ENCODE measurements around the gene PHC3.
"Not testable (repeated sequence)": the region's sequence is repeated elsewhere in the genome, so short reads cannot be mapped to it uniquely, and the experiment has no call there.

The PHC3 gene

DNA sequence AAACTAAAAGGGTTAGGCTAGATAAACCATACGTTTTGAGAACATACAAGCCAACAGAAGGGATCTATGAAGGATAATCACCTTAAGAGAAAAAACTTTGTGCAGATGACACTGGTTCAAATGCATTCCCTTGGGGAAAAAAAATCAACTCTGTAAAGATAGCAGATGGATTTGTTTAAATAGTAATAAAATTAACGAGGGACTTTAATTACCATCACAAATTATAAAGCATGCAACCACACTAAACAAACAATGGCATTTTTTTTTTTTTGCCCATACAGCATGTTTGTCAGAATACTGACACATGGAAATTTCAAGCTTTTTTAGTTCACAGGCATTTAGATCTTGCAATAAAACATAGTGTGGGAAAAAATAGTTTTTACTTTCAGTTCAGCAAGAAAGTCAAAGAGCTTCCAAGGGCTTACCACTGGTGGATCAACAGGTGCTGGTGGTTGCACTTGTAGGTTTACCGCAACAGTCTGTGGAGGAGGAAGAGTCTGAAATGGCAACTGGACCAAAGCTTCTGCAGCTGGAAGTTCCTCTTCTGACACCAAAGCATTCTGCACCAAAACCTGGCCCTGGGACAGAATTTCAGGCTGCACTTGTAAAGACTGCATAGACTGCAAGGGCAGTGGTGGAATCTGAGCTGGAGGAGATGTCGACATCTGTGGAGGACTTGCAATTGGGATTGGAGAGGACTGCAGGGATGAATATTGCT is 53.1 kb downstream of the PHC3 start:
- no peak for DNase-seq

DNA sequence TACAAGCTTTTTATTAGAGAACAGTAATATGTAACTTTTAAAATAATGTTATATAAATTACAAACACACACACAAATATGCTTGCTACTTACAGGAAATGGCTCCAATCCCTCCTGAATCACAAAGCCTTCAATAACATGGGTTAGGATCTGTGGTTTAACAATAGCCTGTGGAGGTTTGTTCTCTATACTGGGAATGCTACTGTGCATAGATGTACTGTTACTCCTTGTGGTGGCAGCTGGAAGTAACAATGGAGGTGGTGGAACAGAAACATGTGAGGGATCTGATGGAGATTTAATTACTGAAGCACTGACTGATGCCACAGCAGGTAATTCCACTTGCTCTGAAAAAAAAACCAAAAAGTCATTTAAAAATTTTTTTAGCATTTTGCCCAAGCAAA is 64.4 kb downstream of the PHC3 start:
- no peak for DNase-seq

DNA sequence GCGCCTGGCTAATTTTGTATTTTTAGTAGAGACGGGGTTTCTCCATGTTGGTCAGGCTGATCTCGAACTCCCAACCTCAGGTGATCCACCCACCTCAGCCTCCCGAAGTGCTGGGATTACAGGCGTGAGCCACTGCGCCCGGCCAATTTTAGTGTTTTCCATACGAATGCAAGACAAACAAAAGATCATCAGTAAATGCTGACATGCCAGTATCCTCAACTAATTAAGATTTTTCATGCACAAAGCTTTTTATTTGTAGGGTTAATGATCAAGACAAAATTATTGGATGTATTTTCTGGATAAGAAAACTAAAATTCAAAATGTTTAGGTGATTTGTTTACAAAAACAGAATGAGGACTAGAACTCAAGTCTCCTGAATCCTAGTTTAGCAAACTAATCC is 67.4 kb downstream of the PHC3 start:
- not testable (repeated sequence) for DNase-seq

DNA sequence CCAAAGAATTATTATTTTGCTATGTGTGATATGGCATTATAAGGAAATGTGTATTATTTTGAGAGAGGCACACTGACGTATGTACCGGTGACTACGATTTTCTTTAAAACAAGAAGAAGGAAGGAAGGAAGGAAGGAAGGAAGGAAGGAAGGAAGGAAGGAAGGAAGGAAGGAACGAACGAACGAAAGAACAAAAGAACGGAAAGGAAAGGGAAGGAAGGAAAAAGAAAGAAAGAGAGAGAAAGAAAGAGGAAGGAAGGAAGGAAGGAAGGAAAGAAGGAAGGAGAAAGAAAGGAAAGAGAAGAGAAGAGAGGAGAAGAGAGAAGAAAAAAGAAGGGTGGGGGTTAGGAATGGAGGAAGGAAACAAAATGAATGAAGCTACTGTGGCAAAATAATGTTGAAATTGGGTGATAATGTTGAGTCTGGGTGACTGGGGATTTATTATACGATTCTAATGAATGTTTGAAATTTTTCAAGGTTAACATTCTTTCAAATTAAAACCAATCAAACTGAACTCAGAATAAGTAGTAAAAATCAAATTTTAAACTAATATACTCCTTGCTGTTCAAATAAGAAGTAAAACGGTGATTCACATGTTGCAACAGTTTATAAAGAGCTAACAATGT is 70.3 kb downstream of the PHC3 start:
- DNase-seq: no peak

DNA sequence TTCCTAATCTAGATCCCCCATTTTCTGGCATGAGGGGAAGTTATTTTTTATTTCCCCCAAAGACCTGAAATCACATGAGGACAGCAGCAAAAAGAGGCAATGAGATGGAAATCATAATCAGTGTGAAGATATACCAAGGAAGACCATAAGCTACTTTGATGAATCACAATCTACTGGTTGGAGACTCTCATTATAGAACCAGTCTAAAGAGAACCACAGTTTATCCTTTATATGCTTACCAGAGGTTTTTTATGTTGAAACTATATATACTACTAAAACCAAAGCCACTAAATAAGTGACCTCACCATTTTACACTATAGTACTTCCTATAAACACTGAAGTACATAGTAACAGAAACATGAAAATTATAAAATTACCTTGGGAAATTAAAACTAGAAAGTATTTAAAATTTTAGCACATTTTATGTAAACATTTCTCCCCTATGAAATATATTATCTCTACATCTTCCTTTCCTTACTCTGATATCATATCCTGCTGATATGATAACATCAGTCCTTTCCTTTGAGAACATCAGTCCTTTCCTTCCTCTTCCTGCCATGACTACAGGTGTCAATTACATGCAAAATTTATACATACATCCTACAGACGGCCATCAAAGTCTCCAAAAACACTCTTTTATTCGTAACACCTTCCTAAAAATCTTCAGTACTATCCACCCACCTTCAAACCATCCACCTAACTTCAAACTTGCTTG is 71.8 kb downstream of the PHC3 start:
- DNase-seq: no peak

DNA sequence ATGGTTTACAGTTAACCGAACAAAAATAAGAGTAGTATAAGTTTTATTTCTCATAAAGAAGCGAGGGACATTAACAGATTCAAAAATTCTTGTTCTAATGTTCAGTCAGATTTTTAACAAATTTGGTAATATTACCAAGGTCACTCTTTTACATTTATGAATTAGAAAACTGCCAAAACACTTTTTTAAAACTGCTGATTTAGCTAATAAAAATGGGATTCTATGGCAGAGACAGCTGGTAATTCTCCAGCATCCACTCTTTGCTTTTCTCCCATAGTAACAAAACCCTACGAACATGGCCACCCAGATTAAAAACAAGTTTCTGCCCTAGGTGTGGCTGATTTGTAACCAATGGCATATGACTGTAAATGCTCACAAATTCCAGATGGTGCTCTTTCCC is 72.6 kb downstream of the PHC3 start:
- DNase-seq: no peak

DNA sequence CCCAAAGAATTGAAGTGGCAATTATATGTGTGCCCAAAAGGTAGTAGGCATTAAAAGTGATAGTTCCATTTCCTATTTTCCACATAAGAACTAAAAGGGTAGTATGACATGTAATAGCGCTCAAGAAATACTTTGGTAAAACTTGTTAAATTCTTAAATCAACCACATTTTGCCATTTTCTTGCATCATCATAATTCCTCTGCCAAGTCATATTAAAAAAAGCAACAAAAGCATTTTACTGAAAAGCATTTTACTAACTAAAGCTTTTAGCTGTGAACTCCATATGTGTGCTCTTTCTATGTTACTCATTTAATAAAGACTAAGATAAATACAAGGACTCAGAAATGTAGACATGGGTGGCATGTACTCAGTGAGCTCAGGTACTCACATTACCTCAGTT is 73.6 kb downstream of the PHC3 start:
- DNase-seq: no peak

DNA sequence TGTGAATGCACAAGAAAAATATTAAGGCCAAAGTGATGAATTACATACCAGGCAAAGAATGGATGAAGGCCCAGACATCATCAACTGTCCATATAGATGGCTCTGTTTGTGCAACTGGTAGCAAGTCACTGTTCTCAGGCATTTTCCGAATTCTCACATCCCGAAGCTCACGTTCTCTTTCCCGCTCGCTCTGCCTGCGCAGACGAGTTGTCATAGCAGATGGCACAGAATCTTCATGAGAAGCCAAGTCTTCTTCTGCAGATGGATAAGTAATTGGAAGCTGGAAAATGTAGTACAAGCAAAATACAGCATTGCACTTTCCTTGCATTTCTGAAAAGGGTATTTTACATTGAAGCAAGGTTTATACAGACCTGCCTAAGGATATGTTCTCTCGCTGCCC is 79.1 kb downstream of the PHC3 start:
- DNase-seq: no peak

DNA sequence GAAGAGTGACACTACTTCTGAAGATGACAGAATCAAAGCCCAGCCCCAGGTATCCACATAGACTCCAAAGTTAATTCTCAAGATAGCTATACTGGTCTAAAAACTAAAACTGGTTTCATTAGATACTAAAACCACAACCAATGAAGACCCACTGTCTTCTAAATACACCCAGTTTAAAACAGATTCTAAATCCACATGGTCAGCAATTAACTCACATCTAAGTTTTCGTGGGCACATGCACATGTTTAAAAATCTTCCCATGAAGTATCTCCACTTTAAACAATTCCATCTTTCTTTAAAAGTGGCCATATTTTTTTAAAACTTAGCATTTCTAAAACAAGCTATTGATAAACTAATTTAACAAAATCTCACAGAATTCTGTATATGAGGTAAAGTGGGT is 80.6 kb downstream of the PHC3 start:
- DNase-seq: no peak

DNA sequence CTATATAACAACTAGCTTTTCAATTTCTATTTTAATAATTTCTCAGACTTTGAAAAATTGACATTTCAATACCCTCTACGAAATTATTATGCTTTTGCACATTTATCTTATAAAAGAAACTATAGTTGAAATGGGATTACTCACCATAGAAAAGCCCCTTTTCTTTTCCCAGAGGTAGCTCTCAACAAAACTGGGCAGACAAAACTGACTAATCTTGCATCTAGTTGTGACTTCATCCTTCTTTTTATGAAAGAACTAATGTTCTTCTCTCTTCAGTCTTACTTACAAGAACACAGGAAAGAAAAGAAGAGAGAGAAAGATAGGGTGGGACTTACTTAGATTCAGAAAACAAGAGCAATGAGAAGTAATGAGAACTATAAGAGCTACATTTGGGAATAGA is 82.8 kb downstream of the PHC3 start:
- no peak for DNase-seq

DNA sequence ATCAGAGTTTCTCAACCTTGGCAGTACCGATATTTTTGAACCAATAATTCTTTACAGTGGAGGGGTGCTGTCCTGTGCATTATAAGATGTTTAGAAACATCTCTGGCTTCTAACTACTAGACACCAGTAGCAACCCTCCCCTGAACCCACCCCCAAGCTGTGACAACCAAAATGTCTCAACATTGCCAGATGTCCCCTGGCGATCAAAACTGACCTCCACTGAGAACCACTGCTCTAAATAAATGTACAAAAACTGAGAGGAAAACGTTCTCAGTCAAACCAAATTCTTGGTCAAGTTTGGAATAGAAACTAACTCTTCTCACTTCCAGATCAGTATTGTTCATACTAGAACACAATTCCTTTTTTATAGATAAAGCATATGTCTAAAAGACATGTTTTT is 85.2 kb downstream of the PHC3 start:
- DNase-seq: no peak

DNA sequence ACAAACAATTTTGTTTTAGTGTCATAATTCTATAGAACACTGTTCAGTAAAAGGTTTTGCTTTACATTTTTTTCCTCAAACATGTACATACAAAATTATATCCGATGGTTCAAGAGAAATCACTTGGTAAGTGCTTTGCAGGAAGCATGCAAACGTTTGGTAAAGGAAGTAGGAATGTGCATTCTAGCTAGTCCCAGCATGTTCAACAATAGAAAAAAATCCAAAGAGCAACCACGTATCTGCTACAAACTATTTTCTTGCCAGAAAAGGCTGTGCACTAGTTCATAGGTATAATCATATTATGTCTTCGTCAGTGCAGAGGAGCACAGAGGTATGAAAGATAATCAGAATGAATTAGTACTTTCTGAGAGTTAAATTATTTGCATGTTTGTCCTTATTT is 85.8 kb downstream of the PHC3 start:
- no peak for DNase-seq

DNA sequence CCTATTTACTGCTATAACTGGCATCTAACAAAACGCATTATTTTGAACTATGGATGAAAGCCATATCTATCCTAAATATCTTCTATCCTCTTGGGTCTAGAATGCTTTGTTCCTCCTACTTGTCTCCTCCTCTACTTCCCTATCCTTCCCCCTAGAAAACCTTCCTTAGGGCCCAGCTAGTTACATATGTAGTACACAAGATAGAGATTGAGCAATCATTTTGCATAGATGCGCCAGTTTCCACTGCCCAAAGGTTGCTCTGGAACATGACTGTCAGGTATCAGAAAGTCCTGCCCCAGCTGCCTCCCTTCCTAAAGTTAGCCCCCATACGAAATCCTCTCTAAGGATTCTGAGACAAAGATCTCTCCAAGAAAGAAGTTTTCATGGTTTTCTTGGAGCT is 88.6 kb downstream of the PHC3 start:
- no peak for DNase-seq

DNA sequence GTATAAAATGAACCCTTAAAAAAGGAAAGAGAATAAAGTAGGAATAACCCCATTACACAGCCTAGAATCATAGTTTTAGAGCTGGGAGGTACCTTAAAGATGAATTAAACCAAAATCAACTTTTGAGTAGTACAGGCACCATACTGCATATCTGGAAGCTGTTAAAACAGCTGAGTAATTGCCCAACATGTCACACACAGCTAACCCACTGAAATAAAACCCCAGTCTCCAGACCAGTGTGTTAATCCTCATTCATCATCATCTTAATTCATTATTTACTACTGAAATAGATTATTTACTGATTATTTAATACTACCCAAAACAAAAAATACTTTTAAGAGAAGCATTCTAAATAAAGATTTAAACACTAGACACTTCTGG is 90.9 kb downstream of the PHC3 start:
- DNase-seq: no peak

DNA sequence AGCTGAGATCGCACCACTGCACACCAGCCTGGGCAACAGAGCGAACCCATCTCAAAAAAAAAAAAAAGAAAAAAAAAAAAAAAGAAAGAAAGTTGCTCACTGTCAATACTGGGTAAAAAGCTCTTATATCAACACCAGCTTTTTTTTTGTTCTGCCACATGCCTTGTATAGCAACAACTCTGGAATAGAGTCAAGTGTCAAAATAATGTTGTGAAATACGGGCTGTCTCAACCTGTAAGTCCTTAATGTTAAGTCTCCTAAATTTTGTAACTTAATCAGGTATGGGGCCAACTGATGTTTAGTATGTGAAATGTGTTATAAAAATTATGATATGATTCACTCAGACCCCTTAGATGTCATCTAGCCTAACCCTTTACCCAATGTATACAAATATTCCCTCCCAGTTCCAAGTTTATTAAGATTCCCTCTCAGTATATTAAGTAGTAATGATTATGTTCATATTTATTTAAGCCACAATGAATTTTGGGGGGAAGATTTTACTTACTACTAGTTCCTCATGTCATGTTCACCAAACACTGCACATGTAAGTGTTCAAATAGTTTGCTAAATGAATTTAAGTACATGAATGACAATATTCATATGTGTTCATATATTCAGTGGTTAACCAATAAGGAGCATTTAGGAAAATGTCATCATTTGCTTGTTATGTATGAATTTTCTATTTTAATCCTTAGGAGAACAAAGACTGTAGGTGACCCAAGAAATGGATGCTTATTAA is 91.5 kb downstream of the PHC3 start:
- DNase-seq: no peak

DNA sequence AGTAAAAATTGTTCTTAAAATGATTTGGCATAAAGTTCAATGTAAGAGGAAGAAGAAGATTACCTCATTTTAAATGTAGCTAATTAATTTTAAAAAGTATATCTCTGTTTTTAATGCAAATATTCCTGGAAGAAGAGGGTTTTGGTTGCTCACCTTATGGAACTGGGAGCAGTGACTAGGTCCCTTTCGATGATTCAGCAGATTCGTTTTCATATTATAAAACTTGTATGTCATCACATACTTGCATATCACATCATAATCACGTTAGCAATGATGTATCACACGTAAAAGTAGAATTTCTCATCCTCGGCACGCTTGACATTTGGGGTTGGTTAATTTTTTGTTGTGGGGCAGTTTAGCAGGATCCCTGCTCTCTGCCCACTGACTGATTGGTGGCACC is 96.1 kb downstream of the PHC3 start:
- no peak for DNase-seq

DNA sequence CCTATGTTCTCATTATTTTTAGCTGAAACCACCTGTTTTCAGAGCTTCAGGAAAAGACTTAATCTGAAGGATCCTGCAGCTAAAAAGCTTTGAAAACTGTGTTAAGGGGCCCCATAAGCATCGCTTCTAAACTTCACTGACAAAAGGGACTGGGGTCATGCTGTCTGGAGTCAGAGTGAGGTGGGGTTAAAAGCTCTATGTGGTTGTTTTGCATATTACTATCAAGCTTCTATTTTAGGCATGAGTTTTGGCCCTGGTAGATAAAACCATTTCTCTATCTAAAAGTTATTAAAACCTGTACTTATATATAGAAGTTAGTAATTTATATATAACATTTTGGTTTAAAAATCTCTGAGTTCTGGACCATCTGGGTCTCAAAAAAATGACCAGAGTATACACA is 98.2 kb downstream of the PHC3 start:
- DNase-seq: no peak

DNA sequence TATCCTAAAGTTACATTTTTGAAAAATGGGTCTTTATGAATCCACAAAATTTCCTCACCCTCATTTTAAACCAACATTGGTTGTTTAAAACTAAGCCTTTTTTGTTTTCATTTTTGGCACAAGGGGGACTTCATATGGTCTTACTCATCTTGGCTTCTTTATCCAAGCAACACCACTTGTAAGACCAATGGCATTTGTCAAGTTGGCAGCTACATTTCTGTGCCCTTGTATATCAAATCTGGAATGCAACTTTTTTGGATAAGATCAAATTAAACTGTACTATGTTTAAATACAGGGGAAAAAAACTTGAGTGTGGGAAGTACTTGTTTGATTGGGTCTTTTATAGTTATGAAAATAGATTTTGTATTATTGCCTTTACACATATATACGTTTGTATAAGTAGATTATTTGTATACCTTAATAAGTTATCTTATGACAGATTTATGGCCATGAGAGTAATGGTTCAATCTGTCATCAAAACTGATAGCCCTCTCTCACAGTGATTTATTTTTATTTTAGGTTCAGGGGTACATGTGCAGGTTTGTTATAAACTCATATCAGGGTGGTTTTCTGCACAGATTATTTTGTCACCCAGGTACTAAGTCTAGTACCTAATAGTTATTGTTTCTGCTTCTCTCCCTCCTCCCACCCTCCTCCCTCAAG is 100.3 kb downstream of the PHC3 start:
- no peak for DNase-seq

DNA sequence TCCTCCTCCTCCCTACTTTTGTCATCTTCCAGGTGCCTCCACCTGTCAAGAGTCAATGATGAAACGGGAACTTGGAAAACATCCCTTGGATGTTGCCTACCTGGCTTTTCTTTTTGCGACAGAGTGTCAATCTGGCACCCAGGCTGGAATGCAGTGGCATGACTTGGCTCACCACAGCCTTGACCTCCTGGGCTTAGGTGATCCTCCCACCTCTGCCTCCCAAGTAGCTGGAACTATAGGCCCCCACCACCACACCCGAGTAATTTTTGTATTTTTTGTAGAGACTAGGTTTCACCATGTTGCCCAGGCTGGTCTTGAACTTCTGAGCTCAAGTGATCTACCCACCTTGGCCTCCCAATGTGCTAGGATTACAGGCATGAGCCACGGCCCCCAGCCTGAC is 100.9 kb downstream of the PHC3 start:
- DNase-seq: no peak

DNA sequence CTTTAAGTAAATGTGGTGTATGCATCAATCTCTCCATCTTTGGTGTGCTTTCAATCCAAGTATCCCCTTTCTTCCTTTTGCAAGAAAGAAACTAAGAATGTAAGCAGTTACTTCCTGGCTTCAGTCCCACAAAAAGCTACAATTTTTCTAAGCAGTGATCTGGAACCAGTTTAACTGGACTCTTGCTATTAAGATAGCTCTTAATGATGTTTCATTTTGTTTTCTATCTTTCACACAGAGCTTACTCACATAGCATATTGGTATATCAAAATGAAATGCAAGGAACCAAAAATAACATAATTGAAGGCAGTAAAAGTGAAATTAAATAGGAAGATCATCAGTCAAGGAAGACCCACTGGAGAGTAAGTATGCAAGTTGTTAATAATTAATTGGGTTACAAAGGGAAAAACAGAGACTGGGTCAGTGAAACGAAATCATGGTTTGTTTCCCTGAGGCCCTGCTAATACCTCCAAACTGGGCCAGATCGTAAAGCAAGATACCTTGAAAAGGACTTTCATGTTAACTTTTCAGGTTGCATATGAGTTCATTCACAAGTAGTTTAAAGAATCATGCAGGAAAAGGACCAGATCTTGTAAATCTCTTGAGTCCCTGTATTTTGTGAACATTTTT is 101.9 kb downstream of the PHC3 start:
- no peak for DNase-seq

DNA sequence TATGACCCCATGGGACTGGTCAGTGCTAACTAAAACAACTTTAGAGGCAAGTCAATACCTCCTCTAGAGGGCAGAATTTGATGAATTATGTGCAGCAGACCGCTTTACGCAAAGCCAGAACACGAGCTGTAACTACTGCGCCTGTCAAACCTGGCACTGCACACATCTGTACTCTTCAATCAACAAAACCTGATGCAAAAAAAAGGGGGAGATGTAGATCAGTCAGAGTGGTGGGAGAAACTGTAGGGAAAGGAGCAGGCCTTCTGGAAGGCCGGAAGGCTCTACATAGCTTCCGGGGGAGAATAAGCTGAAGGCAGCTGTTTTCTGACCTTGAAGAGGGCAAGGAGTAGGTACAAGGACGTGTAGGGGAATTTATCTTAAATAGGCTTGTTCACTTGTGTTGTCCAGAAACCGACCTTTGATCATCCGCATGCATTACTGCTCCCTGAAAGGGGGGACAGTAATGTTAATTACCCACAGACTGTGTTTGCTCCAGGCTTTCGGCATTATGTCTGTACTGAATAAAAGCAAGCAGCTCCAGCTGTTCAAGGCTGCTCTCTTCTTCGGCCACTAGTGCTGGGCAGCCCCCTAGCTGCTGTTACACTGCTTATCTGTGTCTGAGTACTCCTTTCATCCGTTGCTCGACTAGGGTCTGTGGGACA is 102.8 kb downstream of the PHC3 start:
- DNase-seq: no peak

DNA sequence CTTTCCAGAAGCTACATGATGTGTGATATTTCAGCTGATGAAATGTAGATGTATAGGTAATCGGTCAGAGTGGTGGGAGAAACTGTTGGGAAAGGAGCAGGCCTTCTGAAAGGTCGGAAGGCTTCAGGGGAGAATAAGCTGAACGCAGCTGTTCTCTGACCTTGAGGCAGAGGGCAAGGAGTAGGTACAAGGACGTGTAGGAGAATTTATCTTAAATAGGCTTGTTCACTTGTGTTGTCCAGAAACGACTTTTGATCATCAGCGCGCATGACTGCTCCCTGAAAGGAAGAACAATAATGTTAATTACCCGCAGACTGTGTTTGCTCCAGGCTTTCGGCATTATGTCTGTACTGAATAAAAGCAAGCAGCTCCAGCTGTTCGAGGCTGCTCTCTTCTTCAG is 104.2 kb downstream of the PHC3 start:
- no peak for DNase-seq

Data from activated CD4-positive, alpha-beta T cell treated with anti-CD3 and anti-CD28 coated beads, Interleukin-2, amount 50 U/mL, for 1 hour (primary cell).